A549 (cell line): ENCODE results near the gene RCBTB2. TPM values are rescaled to one million over a fixed set of nuclear protein-coding genes. Genes with fewer than 3 reads are reported as not detected.

ENCODE experiments used
- ATAC-seq, 2 experiments: fragments of 200-7000 bp in 1 of 2; fragments of >200 bp in 1 of 2; cut with Nextera tagmentation in 1 of 2; cut with Tn5 transposase in 1 of 2; 3 replicates each; pipeline versions ENCODE4 v1.8.0 to v1.9.1; 2018 to 2020; ENCODE audit warnings: mild to moderate bottlenecking in 1 of 2, moderate library complexity in 1 of 2
- CTCF ChIA-PET: fragments of 300-600 bp; sonication (Branson Sonifier 250); formaldehyde crosslinking; extraction: SDS; loops from one replicate; lab custom pipeline; 2021; ENCODE audit warnings: antibody characterized with exemption, inconsistent platforms; lab: Yijun Ruan, JAX
- POLR2A ChIA-PET: fragments of 350-600 bp; formaldehyde crosslinking; extraction: SDS; loops from one replicate; lab custom pipeline; 2021; ENCODE audit warnings: antibody characterized with exemption, inconsistent platforms; lab: Yijun Ruan, JAX
- DNase-seq, 2 experiments: peaks; one replicate each; pipeline versions ENCODE4 v3.0.0 to v3.0.0-alpha.2; 2011 to 2016; ENCODE audit warnings: low read depth in 1 of 2, low spot score in 1 of 2
- FAIRE-seq: peaks from 2 replicates; lab custom pipeline; 2011; peaks lifted over from hg19 to GRCh38; lab: Jason Lieb, UNC
- H3K27ac ChIP-seq, 2 experiments: fragments of >200 bp; sonication (Bioruptor Twin); formaldehyde crosslinking; 3 replicates each; pipeline ENCODE4 v1.5.1; 2016 to 2017
- H3K4me1 ChIP-seq: fragments of >200 bp; sonication (Bioruptor Twin); formaldehyde crosslinking; 3 replicates; pipeline ENCODE4 v1.6.1; 2016
- H3K4me2 ChIP-seq: fragments of >200 bp; sonication (Bioruptor Twin); formaldehyde crosslinking; 3 replicates; pipeline ENCODE4 v1.6.1; 2016
- H3K4me3 ChIP-seq: fragments of >200 bp; sonication (Bioruptor Twin); formaldehyde crosslinking; 3 replicates; pipeline ENCODE4 v1.5.1; 2016
- H3K9me3 ChIP-seq: fragments of >200 bp; sonication (Bioruptor Twin); formaldehyde crosslinking; 3 replicates; pipeline ENCODE4 v1.6.1; 2016
- CBX2 ChIP-seq: fragments of 200-600 bp; sonication (generic); IDR thresholded peaks from 2 replicates; pipeline ENCODE4 v1.6.1; 2016; ENCODE audit warnings: low read depth, mild to moderate bottlenecking, borderline replicate concordance
- CBX8 ChIP-seq: fragments of 200-600 bp; sonication (generic); IDR thresholded peaks from 2 replicates; pipeline ENCODE4 v1.6.1; 2016
- CEBPB ChIP-seq, 2 experiments: fragments of >200 bp in 1 of 2; sonication (Bioruptor Twin) in 1 of 2; formaldehyde crosslinking in 1 of 2; IDR thresholded peaks; 2 replicates each; pipeline ENCODE4 v1.6.1; 2012 to 2016
- CHD2 ChIP-seq: fragments of 150-350 bp; IDR thresholded peaks from 2 replicates; pipeline ENCODE4 v1.6.1; 2014; ENCODE audit warnings: low read length; ENCODE audit not compliant: partially characterized antibody
- EHF ChIP-seq: fragments of 250-450 bp; sonication (Bioruptor Pico); IDR thresholded peaks from 2 replicates; pipeline ENCODE4 v1.5.0; 2020; ENCODE audit warnings: mild to moderate bottlenecking
- EHMT2 ChIP-seq: fragments of 200-600 bp; sonication (generic); IDR thresholded peaks from 2 replicates; pipeline ENCODE4 v1.6.1; 2016; ENCODE audit warnings: antibody characterized with exemption, low read depth, mild to moderate bottlenecking, moderate library complexity
- EP300 ChIP-seq, 2 experiments: fragments of >200 bp; sonication (Bioruptor Twin); formaldehyde crosslinking; IDR thresholded peaks; 2 replicates in 1 of 2; 3 replicates in 1 of 2; pipeline ENCODE4 v1.6.1; 2016 to 2017
- FOXS1 ChIP-seq: fragments of 250-450 bp; sonication (Bioruptor Pico); IDR thresholded peaks from 2 replicates; pipeline ENCODE4 v1.5.0; 2020; ENCODE audit warnings: mild to moderate bottlenecking, moderate library complexity
- HOXB13 ChIP-seq: fragments of 250-450 bp; sonication (Bioruptor Pico); IDR thresholded peaks from 2 replicates; pipeline ENCODE4 v1.5.0; 2020; ENCODE audit warnings: low read depth, mild to moderate bottlenecking, moderate library complexity
- HOXB5 ChIP-seq: fragments of 250-450 bp; sonication (Bioruptor Pico); IDR thresholded peaks from 2 replicates; pipeline ENCODE4 v1.5.0; 2020; ENCODE audit warnings: mild to moderate bottlenecking, moderate library complexity
- JUN ChIP-seq, 2 experiments: fragments of >200 bp; sonication (Bioruptor Twin); formaldehyde crosslinking; IDR thresholded peaks; 2 replicates in 1 of 2; 3 replicates in 1 of 2; pipeline ENCODE4 v1.6.1; 2016 to 2017
- JUNB ChIP-seq: fragments of >200 bp; sonication (Bioruptor Twin); formaldehyde crosslinking; IDR thresholded peaks from 2 replicates; pipeline ENCODE4 v1.6.1; 2016
- KDM1A ChIP-seq: fragments of 200-600 bp; sonication (generic); IDR thresholded peaks from 2 replicates; pipeline ENCODE4 v1.6.1; 2016; ENCODE audit warnings: low read depth, mild to moderate bottlenecking
- KDM5A ChIP-seq: fragments of 200-600 bp; sonication (generic); IDR thresholded peaks from 2 replicates; pipeline ENCODE4 v1.6.1; 2016; ENCODE audit warnings: antibody characterized with exemption, mild to moderate bottlenecking
- MAFK ChIP-seq: fragments of 450-650 bp; IDR thresholded peaks from 2 replicates; pipeline ENCODE4 v1.6.1; 2014; ENCODE audit not compliant: partially characterized antibody
- NFE2L2 ChIP-seq: fragments of 150-350 bp; conservative IDR thresholded peaks from 2 replicates; pipeline ENCODE4 v1.6.1; 2014; ENCODE audit warnings: low read length
- PHF8 ChIP-seq: fragments of 200-600 bp; sonication (generic); IDR thresholded peaks from 2 replicates; pipeline ENCODE4 v1.6.1; 2016; ENCODE audit warnings: low read depth, mild to moderate bottlenecking, antibody characterized with exemption, moderate library complexity, borderline replicate concordance
- RFX5 ChIP-seq: fragments of 450-650 bp; IDR thresholded peaks from 2 replicates; pipeline ENCODE4 v1.7.1; 2014; ENCODE audit warnings: antibody characterized with exemption, mild to moderate bottlenecking, moderate library complexity
- RNF2 ChIP-seq: fragments of 200-600 bp; sonication (generic); IDR thresholded peaks from 2 replicates; pipeline ENCODE4 v1.6.1; 2016; ENCODE audit warnings: low read depth, mild to moderate bottlenecking, antibody characterized with exemption, moderate library complexity, borderline replicate concordance
- SREBF2 ChIP-seq: fragments of 450-650 bp; IDR thresholded peaks from 2 replicates; pipeline ENCODE4 v1.6.1; 2014; ENCODE audit warnings: mild to moderate bottlenecking, moderate library complexity
- ZC3H11A ChIP-seq: fragments of 450-650 bp; IDR thresholded peaks from 2 replicates; pipeline ENCODE4 v1.6.1; 2014; ENCODE audit warnings: antibody characterized with exemption, mild to moderate bottlenecking
- ZNF302 ChIP-seq: fragments of 250-450 bp; sonication (Bioruptor Pico); IDR thresholded peaks from 2 replicates; pipeline ENCODE4 v1.9.0; 2021; ENCODE audit warnings: inconsistent platforms, mild to moderate bottlenecking, moderate library complexity
- ZSCAN20 ChIP-seq: fragments of 250-450 bp; sonication (Bioruptor Pico); IDR thresholded peaks from 2 replicates; pipeline ENCODE4 v1.8.0; 2022; ENCODE audit warnings: mild to moderate bottlenecking, moderate library complexity
- WGBS: methylation state at CpG from one replicate; pipeline ENCODE4 v1.1.6; 2017; ENCODE audit errors: missing lambda C conversion rate; 5-methylcytosine and 5-hydroxymethylcytosine counted together
- polyA plus RNA-seq, 4 experiments: library from polyadenylated mRNA; depleted of rRNA in 3 of 4; stranded (reverse); fragments of >200 nt; fragmentation: RNase III in 1 of 4; extraction: RNeasy Plus Mini Kit Qiagen cat#74134 plus additional on column Dnase treatment in 1 of 4; gene quantifications; 2 replicates in 3 of 4; 3 replicates in 1 of 4; pipeline ENCODE4 v1.2.3, GENCODE V29; 2011 to 2017
- TF ChIP-seq, protein P1 (sequence below): fragments of >200 bp; sonication (Bioruptor Twin); formaldehyde crosslinking; IDR thresholded peaks from 2 replicates; pipeline ENCODE4 v1.6.1; 2016
- TF ChIP-seq, protein P2 (sequence below): fragments of 250-450 bp; sonication (Bioruptor Pico); IDR thresholded peaks from 2 replicates; pipeline ENCODE4 v1.5.0; 2020; ENCODE audit warnings: low read depth, mild to moderate bottlenecking, moderate library complexity

The RCBTB2 gene
- polyA plus RNA-seq, 2 of the 4 experiments (the other 2 are of a cell fraction): 1.1 to 2.0 TPM

DNA sequence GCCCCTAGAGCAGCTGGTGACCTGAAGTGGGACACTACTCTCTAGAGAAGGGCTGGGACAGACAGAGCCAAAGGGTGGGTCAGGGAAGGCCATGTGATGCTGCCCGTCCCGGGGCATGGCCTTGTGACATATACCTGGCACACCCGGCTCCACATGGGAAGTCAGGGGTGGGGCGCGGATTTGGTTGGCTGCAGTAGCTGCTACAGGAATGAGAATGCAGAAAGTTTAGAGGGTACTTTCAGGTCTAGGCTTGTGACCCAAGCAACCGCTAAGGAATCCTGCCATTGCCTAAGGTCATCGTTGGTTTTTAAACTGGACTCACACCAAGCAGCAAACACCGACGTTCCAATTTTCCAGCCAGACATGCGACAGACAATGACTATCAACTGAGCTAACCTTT is 25.9 kb downstream of the RCBTB2 start:
- FAIRE-seq: no peak
- CTCF ChIA-PET: interaction anchor here (0.6 kb wide), 1 partner anchor 73 kb away, joined by 3 read pairs; no protein-coding TSS in a partner anchor
- H3K4me2 ChIP-seq: no peak overlapping the region
- ATAC-seq: no peak
- H3K9me3 ChIP-seq: no peaks in the 10 kb centered on the region
- WGBS: 89% methylated on average over 10 of the region's 10 CpGs
- DNase-seq: no peak
- POLR2A ChIA-PET: no interaction called here
- no peaks in the 10 kb centered on the region for H3K4me1 ChIP-seq
- H3K27ac ChIP-seq: no peak overlapping the region
- H3K4me3 ChIP-seq: no peak overlapping the region
- no peak for TF ChIP-seq HOXB5 (CRISPR knock-in tag)

DNA sequence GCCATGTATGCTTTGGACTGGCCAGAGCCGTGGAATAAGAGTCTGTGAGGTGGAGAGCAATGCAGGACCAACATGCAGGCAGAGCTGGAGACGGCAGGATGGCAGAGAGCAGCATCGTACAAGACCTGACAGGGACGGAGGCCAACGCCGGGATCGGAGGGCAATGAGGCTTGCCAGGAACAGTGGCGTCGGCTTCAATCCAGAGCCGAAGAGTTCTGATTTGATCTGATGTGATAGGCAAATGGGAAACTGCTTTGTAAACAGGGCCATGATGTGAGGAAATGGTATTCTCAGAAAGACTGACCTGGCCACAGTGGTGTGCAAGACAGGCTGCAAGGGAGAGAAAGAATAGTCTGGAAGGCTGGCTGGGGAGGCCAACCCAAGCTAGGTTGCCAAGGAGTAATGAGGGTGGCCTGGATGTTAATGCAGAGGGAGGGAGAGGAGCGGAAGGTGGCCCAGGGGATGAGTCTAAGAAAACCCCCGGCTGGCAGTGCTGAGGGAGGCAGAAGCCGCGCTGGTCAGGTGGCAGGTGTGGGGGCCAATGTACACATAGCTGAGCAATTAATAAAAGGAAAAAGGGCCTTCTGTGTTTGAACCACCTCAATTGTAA is 26.7 kb downstream of the RCBTB2 start:
- ATAC-seq (no peak), FAIRE-seq (no peak), DNase-seq (no peak)
- TF ChIP-seq SREBF2 (no peak), CBX2 (no peak), CHD2 (no peak), EHF (no peak)
- Histone ChIP-seq H3K4me3 (no peak overlapping the region), H3K27ac (no peak overlapping the region), H3K9me3 (no peaks in the 10 kb centered on the region), H3K4me1 (no peaks in the 10 kb centered on the region), H3K4me2 (no peak overlapping the region)
- ChIA-PET CTCF (interaction anchor here (0.6 kb wide), 1 partner anchor 73 kb away, joined by 3 read pairs; no protein-coding TSS in a partner anchor), POLR2A (no interaction called here)
- 78% methylated on average over 14 of the region's 14 CpGs for WGBS

- no peak overlapping the region for H3K4me3 ChIP-seq
- POLR2A ChIA-PET: no interaction called here
- TF ChIP-seq CBX8 (no peak), ZNF302 (CRISPR knock-in tag) (no peak), SREBF2 (no peak), RFX5 (no peak), NFE2L2 (no peak), ZC3H11A (no peak), KDM1A (no peak), HOXB13 (no peak), EHMT2 (no peak), JUNB (no peak), KDM5A (no peak)
- TF ChIP-seq, protein P1, sequence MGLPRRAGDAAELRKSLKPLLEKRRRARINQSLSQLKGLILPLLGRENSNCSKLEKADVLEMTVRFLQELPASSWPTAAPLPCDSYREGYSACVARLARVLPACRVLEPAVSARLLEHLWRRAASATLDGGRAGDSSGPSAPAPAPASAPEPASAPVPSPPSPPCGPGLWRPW: no peak
- TF ChIP-seq, all 56 proteins: peak for 0
- Histone ChIP-seq H3K9me3 (no peaks in the 10 kb centered on the region), H3K27ac (no peak overlapping the region), H3K4me2 (no peak overlapping the region), H3K4me1 (0 out of 3 replicates have a peak, but pooled peaks cover 4% of the 10 kb centered on the region)
- DNase-seq (no peak), ATAC-seq (no peak), FAIRE-seq (no peak)
- CTCF ChIA-PET: no interaction called here
- 75% methylated on average over 11 of the region's 11 CpGs for WGBS
These were observed 27.2 kb downstream of the RCBTB2 start for GRCh38 chr13:48505597-48506091.

- no peak for FAIRE-seq
- H3K4me3 ChIP-seq: no peak overlapping the region
- no peak for DNase-seq
- ChIA-PET POLR2A (no interaction called here), CTCF (no interaction called here)
- no peak overlapping the region for H3K27ac ChIP-seq
- H3K4me1 ChIP-seq: 0 out of 3 replicates have a peak, but pooled peaks cover 7% of the 10 kb centered on the region
- TF ChIP-seq RNF2 (no peak), FOXS1 (no peak), RFX5 (no peak), MAFK (no peak), JUNB (no peak), CEBPB (IDR thresholded peaks at IDR 0.05) (no peak), ZSCAN20 (CRISPR knock-in tag) (no peak), NFE2L2 (no peak), PHF8 (no peak), EP300 (IDR thresholded peaks at IDR 0.05) (no peak), JUN (IDR thresholded peaks at IDR 0.05) (no peak)
- TF ChIP-seq, protein P2, sequence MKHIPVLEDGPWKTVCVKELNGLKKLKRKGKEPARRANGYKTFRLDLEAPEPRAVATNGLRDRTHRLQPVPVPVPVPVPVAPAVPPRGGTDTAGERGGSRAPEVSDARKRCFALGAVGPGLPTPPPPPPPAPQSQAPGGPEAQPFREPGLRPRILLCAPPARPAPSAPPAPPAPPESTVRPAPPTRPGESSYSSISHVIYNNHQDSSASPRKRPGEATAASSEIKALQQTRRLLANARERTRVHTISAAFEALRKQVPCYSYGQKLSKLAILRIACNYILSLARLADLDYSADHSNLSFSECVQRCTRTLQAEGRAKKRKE (CRISPR knock-in tag): no peak
- H3K4me2 ChIP-seq: no peak overlapping the region
- WGBS: 90% methylated on average over 4 of the region's 4 CpGs
- no peak for ATAC-seq
- no peaks in the 10 kb centered on the region for H3K9me3 ChIP-seq
These were observed 27.9 kb downstream of the RCBTB2 start for GRCh38 chr13:48505012-48505411.
